DND-41 (cell line): ENCODE results near the gene MEGF11.

Experiments used
- ATAC-seq: fragments of 200-7000 bp; cut with Tn5 transposase; 3 replicates; pipeline ENCODE4 v1.9.1; 2021; ENCODE audit warnings: low read depth; ENCODE audit not compliant: insufficient read depth
- DNase-seq: peaks from one replicate; pipeline ENCODE4 v3.0.0-alpha.2; 2020
- H2AFZ ChIP-seq: 2 replicates; pipeline ENCODE4 v1.6.0; 2012; ENCODE audit warnings: low read depth, low read length
- H3K27ac ChIP-seq: 2 replicates; pipeline ENCODE4 v1.5.1; 2012; ENCODE audit warnings: low read length, inconsistent platforms
- H3K27me3 ChIP-seq: fragments of 200-600 bp; sonication (generic); 2 replicates; pipeline ENCODE4 v1.6.0; 2012; ENCODE audit warnings: low read length, mild to moderate bottlenecking, inconsistent platforms; ENCODE audit not compliant: insufficient read depth, poor library complexity
- H3K36me3 ChIP-seq: 2 replicates; pipeline ENCODE4 v1.5.1; 2012; ENCODE audit warnings: low read length, inconsistent platforms; ENCODE audit not compliant: insufficient read depth
- H3K4me1 ChIP-seq: 2 replicates; pipeline ENCODE4 v1.5.1; 2012; ENCODE audit warnings: mild to moderate bottlenecking, low read length; ENCODE audit not compliant: insufficient read depth
- H3K4me2 ChIP-seq: 2 replicates; pipeline ENCODE4 v1.6.0; 2012; ENCODE audit warnings: mild to moderate bottlenecking, moderate library complexity, low read length, inconsistent platforms; ENCODE audit not compliant: insufficient read depth
- H3K4me3 ChIP-seq, 2 experiments: fragments of 200-600 bp in 1 of 2; shearing (Covaris generic) in 1 of 2; 2 replicates each; pipeline ENCODE4 v1.5.1; 2012 to 2016; ENCODE audit warnings: inconsistent platforms in 2 of 2, low read length in 2 of 2, mild to moderate bottlenecking in 2 of 2, low read depth in 1 of 2, moderate library complexity in 1 of 2
- H3K79me2 ChIP-seq: 2 replicates; pipeline ENCODE4 v1.6.0; 2012; ENCODE audit warnings: low read length, inconsistent platforms; ENCODE audit not compliant: insufficient read depth
- H3K9ac ChIP-seq: 2 replicates; pipeline ENCODE4 v1.6.0; 2012; ENCODE audit warnings: low read depth, mild to moderate bottlenecking, inconsistent platforms, low read length, moderate library complexity
- H3K9me3 ChIP-seq: 2 replicates; pipeline ENCODE4 v1.5.1; 2012; ENCODE audit warnings: low read length, moderate library complexity, mild to moderate bottlenecking, inconsistent platforms; ENCODE audit not compliant: insufficient read depth, severe bottlenecking
- H4K20me1 ChIP-seq: 2 replicates; pipeline ENCODE4 v1.6.0; 2012; ENCODE audit warnings: low read length; ENCODE audit not compliant: insufficient read depth
- EZH2 ChIP-seq: IDR thresholded peaks from 3 replicates; pipeline ENCODE4 v1.6.1; 2012; ENCODE audit warnings: borderline replicate concordance, low read depth, mild to moderate bottlenecking, moderate library complexity, low read length, inconsistent platforms; ENCODE audit not compliant: severe bottlenecking
- TF ChIP-seq, protein P1 (sequence below): IDR thresholded peaks from 2 replicates; pipeline ENCODE4 v1.5.1; 2012; ENCODE audit warnings: borderline replicate concordance, low read length, moderate library complexity, mild to moderate bottlenecking; ENCODE audit not compliant: poor library complexity, severe bottlenecking; ENCODE audit errors: extremely low read depth

MEGF11 gene

DNA sequence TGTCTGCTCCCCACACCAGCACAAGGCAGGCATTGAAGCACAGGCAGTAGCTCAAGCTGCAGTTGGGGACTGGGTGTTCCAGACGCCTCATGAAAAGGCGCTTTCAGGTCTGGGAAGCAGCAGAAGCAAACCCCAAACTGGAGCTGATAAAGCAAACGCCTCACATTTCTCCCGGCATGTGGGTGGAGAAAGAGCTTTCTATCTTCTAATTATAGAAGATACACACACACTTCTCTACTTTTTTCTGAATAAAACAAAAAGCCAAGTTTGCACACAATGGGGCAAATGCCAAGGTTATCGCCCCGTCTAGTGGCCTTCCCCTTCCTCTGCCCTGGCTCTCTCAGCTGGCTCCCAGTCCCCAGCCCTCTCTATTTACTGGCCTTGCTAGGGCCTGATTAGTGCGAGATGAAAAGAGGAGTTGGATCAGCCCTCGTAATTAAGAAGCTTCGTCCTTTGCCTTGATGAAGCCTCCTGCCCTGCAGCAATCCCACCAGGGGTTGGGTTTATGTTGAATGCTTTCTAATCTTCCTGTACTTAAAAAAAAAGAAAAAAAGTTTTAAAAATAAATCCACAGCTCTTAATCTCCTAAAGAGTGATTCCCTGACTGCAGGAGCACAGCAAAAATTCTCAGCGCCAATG is 120.2 kb downstream of the MEGF11 start:
- H3K79me2 ChIP-seq = no peaks in the 10 kb centered on the region
- TF ChIP-seq EZH2 = no peak
- TF ChIP-seq, protein P1, sequence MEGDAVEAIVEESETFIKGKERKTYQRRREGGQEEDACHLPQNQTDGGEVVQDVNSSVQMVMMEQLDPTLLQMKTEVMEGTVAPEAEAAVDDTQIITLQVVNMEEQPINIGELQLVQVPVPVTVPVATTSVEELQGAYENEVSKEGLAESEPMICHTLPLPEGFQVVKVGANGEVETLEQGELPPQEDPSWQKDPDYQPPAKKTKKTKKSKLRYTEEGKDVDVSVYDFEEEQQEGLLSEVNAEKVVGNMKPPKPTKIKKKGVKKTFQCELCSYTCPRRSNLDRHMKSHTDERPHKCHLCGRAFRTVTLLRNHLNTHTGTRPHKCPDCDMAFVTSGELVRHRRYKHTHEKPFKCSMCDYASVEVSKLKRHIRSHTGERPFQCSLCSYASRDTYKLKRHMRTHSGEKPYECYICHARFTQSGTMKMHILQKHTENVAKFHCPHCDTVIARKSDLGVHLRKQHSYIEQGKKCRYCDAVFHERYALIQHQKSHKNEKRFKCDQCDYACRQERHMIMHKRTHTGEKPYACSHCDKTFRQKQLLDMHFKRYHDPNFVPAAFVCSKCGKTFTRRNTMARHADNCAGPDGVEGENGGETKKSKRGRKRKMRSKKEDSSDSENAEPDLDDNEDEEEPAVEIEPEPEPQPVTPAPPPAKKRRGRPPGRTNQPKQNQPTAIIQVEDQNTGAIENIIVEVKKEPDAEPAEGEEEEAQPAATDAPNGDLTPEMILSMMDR = no peak
- H3K27ac ChIP-seq = no peak overlapping the region
- no peaks in the 10 kb centered on the region; the same call in 1 of the 2 replicates for H4K20me1 ChIP-seq
- H3K9me3 ChIP-seq = no peaks in the 10 kb centered on the region
- no peaks in the 10 kb centered on the region for H3K36me3 ChIP-seq
- peaks cover 1% of the 10 kb centered on the region for H3K27me3 ChIP-seq
- no peak for DNase-seq
- ATAC-seq = no peak
- H3K4me1 ChIP-seq = no peaks in the 10 kb centered on the region
- no peak overlapping the region for H3K4me3 ChIP-seq
- H2AFZ ChIP-seq = no peak overlapping the region
- no peak overlapping the region for H3K4me2 ChIP-seq
- H3K9ac ChIP-seq = no peak overlapping the region

DNA sequence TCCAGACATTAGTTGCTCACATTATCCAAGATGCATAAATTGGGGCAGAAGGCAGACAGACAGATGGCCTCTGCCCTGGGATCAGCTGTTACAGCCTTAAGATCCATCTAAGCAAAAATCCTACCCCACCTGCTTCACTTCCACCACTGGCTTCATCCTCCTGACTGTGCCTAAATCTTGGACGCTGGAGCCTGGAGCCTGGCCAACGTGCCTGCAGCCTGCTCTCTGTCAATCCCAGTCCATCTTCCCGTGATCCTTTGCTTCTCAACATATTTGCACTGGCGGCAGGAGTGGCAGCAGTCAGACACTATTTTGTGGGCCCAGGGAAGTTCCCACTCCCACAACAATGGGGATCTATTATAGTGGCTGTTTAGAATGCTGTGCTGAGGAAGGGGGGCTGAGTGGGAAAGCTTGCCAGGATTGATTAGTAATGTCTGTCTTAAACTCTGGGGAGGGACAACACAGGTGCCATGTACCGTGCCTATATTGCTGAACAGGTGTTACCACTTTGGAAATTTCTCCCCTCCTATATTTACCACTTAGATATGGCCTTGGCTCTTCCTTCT is 121.2 kb downstream of the MEGF11 start:
- no peak for ATAC-seq
- H3K27me3 ChIP-seq = peaks cover 6% of the 10 kb centered on the region
- H3K9me3 ChIP-seq = no peaks in the 10 kb centered on the region
- H3K36me3 ChIP-seq = no peaks in the 10 kb centered on the region
- no peak overlapping the region for H3K4me3 ChIP-seq
- no peaks in the 10 kb centered on the region; the same call in 1 of the 2 replicates for H4K20me1 ChIP-seq
- DNase-seq = no peak
- no peak overlapping the region for H3K4me2 ChIP-seq
- no peak overlapping the region for H3K27ac ChIP-seq
- H2AFZ ChIP-seq = no peak overlapping the region
- H3K9ac ChIP-seq = no peak overlapping the region
- H3K79me2 ChIP-seq = no peaks in the 10 kb centered on the region
- no peak for TF ChIP-seq EZH2
- TF ChIP-seq, protein P1 = no peak
- no peaks in the 10 kb centered on the region for H3K4me1 ChIP-seq

DNA sequence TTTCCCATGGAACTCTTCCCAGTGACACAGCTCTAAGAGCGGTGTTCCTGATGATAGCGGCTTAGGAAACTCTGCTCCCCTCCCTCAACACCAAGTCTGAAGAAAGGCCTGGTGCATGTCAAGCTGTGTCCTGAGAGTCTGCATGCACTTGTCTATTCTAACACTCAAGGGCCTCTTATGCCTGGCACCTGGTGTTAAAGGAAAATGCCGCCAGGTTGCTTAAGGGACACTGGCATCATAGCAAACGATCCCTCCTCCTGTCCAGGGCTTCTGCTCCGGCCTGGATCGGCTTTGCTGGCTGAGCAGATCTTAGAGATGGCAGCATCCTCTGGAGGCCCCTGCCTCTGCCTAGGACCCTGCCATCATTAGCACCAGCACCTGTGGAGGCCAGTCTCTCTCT is 121.7 kb downstream of the MEGF11 start:
- Histone ChIP-seq H4K20me1 (no peaks in the 10 kb centered on the region; the same call in 1 of the 2 replicates), H3K4me2 (no peak overlapping the region), H3K9me3 (no peaks in the 10 kb centered on the region), H3K79me2 (no peaks in the 10 kb centered on the region), H3K4me1 (no peaks in the 10 kb centered on the region), H3K27me3 (peaks cover 8% of the 10 kb centered on the region), H2AFZ (no peak overlapping the region), H3K27ac (no peak overlapping the region), H3K36me3 (no peaks in the 10 kb centered on the region), H3K9ac (no peak overlapping the region), H3K4me3 (no peak overlapping the region)
- no peak for ATAC-seq
- DNase-seq = no peak
- TF ChIP-seq, protein P1 = no peak
- no peak for TF ChIP-seq EZH2
